Large intestine (tissue), 3 donors: ENCODE data around the gene DCAF5. TPM values are rescaled to one million over a fixed set of nuclear protein-coding genes. Genes with fewer than 3 reads are reported as not detected.

Experiments
- DNase-seq, 2 donors: peaks; one replicate each; pipeline versions ENCODE4 v3.0.0 to v3.0.0-alpha.2; 2013
- H3K27ac ChIP-seq: one replicate; pipeline ENCODE4 v1.5.1; 2013; ENCODE audit warnings: low read length
- H3K27me3 ChIP-seq: 2 replicates; pipeline ENCODE4 v1.6.1; 2013; ENCODE audit warnings: low read length; ENCODE audit not compliant: control insufficient read depth, insufficient read depth
- H3K36me3 ChIP-seq: 2 replicates; pipeline ENCODE4 v1.6.1; 2013; ENCODE audit warnings: low read length; ENCODE audit not compliant: control insufficient read depth, insufficient read depth
- H3K4me1 ChIP-seq: one replicate; pipeline ENCODE4 v1.6.1; 2013; ENCODE audit warnings: low read length; ENCODE audit not compliant: control insufficient read depth, insufficient read depth
- H3K4me3 ChIP-seq: one replicate; pipeline ENCODE4 v1.5.1; 2013; ENCODE audit warnings: low read length
- H3K9me3 ChIP-seq: one replicate; pipeline ENCODE4 v1.6.1; 2013; ENCODE audit warnings: mild to moderate bottlenecking, low read depth, low read length, moderate library complexity; ENCODE audit not compliant: control insufficient read depth
- WGBS: methylation state at CpG from one replicate; pipeline ENCODE4 v1.1.5; 2013; ENCODE audit warnings: low lambda C conversion rate; ENCODE audit not compliant: insufficient coverage; 5-methylcytosine and 5-hydroxymethylcytosine counted together
- polyA plus RNA-seq: library from polyadenylated mRNA; unstranded; fragments of 120-200 nt; gene quantifications from one replicate; pipeline ENCODE4 v1.2.1, GENCODE V29; 2013

The DCAF5 gene
- polyA plus RNA-seq, 1 donor = 46.0 TPM

DNA sequence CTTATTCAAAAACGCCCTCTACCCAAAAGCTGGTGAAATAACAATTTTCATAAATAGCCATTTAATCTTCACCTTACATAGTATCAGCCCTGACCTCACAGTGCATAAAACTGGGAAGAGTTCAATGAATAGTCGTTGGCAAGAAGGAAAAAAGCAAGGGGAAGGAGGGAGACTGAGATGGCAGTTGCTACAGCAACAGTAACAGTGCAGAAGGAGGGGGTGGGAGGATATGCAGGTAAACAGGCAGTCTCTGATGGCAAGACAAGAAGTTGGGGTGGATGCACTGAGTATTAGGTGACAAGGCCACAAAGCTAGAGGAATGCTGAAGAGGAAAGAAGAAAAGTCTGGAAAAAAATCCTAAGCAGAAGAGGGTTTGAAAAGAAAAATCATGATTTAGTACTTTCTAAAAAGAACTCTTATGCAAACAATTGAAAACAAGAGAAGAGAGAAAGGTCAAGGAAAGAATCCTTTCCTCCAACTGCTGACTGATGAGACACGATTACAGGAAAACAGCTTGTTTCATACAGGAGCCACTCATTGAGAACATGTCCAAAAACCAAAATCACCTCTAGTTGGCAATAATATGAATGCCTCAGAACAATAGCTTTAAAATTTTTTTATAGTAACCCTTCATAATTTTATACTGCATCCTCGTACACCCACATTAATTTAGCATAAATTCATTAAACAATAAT, 56.0 kb downstream of the DCAF5 start:
- no peaks in the 10 kb centered on the region for H3K9me3 ChIP-seq
- 76% methylated on average over 3 of the region's 4 CpGs for WGBS
- no peak overlapping the region for H3K4me3 ChIP-seq
- peaks cover 16% of the 10 kb centered on the region for H3K36me3 ChIP-seq
- no peaks in the 10 kb centered on the region for H3K27me3 ChIP-seq
- H3K27ac ChIP-seq = no peak overlapping the region
- no peak for DNase-seq
- H3K4me1 ChIP-seq = peaks cover 12% of the 10 kb centered on the region

DNA sequence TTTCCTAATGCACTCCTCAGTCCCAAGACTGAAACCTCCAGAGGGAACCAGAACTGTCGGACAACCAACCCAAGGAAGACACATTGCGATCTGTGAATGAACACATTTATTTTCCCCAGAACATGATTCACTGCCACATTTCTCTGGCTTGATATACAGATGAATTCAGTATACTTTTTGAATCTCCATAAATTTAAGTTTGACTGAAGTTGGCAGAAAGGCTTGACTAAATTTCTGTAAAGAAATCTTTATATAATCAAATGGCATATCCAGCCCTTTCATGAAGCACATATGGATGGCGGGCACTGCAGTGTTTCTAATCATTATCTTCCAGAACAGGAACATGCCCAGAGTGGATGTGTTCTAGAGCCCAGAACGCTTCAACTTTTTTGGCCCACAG, 56.7 kb downstream of the DCAF5 start:
- H3K36me3 ChIP-seq = peaks cover 22% of the 10 kb centered on the region
- no peaks in the 10 kb centered on the region for H3K27me3 ChIP-seq
- no peak overlapping the region for H3K4me3 ChIP-seq
- no peak for DNase-seq
- no peaks in the 10 kb centered on the region for H3K9me3 ChIP-seq
- WGBS = no CpG with 5 or more reads among the region's 4 CpGs
- no peak overlapping the region for H3K27ac ChIP-seq
- H3K4me1 ChIP-seq = peaks cover 12% of the 10 kb centered on the region

DNA sequence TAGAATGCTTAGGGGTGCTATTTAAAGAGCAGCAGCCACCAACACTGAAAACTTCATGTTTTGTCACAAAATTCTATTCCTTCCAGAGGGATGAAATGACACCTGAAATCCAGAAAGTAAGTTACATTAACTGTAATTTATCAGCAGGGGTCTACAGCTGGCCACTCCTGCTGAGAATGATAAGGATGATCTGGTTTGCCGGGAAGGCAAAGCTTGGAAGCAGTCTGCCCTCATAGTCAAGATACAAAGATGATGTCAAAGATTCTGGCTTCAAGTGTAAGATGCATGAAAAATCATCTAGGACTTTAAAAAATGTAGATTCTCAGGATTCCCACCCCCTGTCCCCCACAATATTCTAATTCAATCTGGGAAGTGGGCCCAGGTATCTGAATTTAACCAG, 58.4 kb downstream of the DCAF5 start:
- Histone ChIP-seq H3K27me3 (no peaks in the 10 kb centered on the region), H3K27ac (no peak overlapping the region), H3K4me1 (peaks cover 9% of the 10 kb centered on the region), H3K4me3 (no peak overlapping the region), H3K36me3 (peaks cover 34% of the 10 kb centered on the region), H3K9me3 (no peaks in the 10 kb centered on the region)
- WGBS = no CpG with 5 or more reads among the region's 1 CpG
- DNase-seq = no peak

DNA sequence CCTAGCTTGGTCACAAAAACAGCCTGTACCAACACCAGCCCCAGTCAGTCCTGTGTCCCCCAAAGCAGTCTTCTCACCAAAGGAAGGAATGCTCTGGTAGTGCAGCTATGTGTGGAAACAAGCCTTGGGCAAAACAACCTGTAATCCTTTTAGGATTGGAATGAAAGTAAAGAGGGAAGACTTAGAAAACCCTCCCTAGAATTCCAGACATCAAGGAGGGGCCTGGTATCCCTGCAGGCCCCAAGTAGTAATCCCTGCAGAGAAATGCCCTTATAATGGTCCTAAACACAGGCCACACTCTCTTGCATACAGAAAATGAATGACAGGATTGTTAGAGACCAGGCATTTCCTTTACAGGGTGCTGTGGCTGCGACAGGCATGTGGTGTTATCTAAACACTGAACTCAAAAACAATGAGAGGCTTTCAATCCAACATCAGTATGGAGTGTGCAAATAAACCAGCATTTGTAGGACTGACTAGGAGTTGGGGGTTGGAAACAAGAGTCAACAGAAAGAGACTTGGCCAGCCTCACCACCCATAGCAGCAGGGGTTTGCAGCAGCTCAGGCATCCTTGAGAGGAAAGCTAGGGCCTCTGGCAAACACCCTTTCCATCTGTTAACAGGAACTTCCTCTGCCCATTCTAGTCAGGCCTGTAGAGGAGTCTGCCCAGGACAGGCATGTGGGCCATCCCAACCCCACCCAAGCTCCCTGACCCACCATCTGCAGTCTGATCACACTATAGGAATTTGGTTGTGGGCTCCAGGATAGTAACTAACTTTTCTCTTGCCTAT, 59.1 kb downstream of the DCAF5 start:
- Histone ChIP-seq H3K36me3 (peaks cover 30% of the 10 kb centered on the region), H3K9me3 (no peaks in the 10 kb centered on the region), H3K27ac (no peak overlapping the region), H3K4me3 (no peak overlapping the region), H3K27me3 (no peaks in the 10 kb centered on the region), H3K4me1 (peaks cover 9% of the 10 kb centered on the region)
- DNase-seq = peak; percentile 6 to 28
- no CpG with 5 or more reads among the region's 1 CpG for WGBS

DNA sequence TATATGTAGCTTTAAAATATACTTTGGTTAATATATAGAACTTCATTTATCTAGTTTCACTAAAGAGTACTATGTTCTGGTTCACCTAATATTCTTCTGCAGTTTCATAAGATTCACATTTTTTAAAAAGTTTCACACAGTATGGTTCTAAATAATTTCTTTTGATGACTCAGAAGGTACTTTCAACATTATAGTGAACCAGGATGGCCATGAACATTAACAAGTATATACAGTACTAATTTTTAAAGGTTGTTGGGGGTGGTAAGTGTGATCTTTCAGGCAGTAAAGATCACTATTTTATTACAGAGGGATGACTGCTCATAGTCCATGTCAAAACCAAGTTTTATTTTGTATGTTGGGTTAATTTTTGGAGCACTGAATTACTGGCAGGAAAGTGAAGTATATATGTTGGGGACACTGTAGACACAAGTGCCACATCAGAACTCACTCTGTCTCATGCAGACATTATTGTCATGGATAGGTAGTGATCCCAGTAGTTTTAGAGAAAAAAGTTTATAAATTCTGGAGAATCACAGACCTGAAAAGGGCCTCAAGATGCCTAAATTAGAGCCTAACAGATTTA, 60.0 kb downstream of the DCAF5 start:
- Histone ChIP-seq H3K4me1 (peaks cover 10% of the 10 kb centered on the region), H3K4me3 (no peak overlapping the region), H3K36me3 (peaks cover 30% of the 10 kb centered on the region), H3K27me3 (no peaks in the 10 kb centered on the region), H3K9me3 (no peaks in the 10 kb centered on the region), H3K27ac (no peak overlapping the region)
- DNase-seq = no peak

DNA sequence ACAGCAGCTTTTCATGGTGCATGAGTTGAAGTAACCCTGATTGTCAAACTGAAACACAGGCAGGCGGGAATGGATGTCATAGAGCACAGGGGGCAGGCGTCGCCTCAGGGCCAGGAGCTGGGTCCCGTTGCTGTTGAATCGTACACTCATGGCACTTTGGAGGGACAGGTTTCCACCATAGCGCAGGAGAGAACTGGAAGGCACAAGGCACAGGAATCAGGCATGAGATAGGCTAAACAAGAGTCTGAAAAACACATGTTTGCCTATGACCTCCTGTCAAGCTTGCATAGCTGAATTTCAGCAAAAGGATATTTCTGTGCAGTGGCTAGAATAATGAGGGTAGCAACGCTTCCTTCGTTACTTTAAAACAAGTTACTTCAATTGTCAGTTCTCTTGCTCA, 61.2 kb downstream of the DCAF5 start:
- Histone ChIP-seq H3K27me3 (no peaks in the 10 kb centered on the region), H3K36me3 (peaks cover 30% of the 10 kb centered on the region), H3K9me3 (no peaks in the 10 kb centered on the region), H3K27ac (no peak overlapping the region), H3K4me1 (peaks cover 17% of the 10 kb centered on the region), H3K4me3 (no peak overlapping the region)
- no peak for DNase-seq
- WGBS = 100% methylated on average over 2 of the region's 8 CpGs

DNA sequence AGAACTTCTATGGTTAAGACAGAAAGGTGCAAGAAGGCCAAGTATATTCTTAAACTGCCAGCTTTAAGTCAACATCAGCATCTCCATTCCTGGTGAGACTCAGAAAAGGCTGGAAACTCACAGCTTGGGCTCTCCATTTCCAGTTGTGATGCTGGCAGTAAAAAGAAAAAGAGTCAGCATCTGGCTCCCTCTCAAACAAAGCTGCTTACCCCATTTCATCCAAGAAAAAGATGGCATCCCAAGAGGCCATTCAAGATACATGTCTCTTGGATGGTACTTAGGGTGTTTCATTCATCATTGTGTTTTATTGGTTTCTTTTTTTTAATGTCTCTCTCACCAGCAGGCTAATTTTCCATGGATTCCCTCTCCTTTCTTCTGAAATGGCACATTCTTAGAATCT, 61.9 kb downstream of the DCAF5 start:
- H3K9me3 ChIP-seq = no peaks in the 10 kb centered on the region
- H3K4me3 ChIP-seq = no peak overlapping the region
- H3K27me3 ChIP-seq = no peaks in the 10 kb centered on the region
- no peak overlapping the region for H3K27ac ChIP-seq
- H3K36me3 ChIP-seq = peaks cover 30% of the 10 kb centered on the region
- H3K4me1 ChIP-seq = peaks cover 20% of the 10 kb centered on the region
- DNase-seq = no peak

DNA sequence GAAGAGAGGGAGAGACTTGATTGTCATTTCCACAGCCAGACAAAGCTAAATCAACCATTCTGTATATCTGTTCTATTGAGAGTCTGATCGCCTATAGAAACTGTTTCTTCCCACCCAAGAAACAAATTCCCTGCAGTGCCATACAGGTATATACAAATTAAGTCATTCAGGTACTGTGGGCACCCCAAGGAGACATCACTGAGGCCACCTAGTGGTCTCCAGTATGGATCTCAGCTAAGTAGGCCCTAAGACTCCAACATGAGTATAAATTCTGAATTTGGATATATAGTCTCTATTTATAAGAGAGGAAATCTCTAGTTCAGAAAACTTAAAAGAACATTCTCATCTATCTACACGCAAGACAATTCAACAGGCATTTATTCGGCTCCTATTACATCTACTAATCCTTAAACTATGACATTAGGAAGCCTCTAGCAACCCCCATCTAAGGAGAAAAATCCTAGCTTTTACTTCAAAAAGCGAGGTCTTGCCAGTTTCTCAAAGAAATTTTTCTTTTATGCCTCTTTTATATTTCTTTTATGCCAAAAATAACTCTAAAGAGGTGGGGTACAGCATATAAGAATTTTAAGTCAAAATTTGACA, 62.6 kb downstream of the DCAF5 start:
- Histone ChIP-seq H3K36me3 (peaks cover 29% of the 10 kb centered on the region), H3K4me3 (no peak overlapping the region), H3K27ac (no peak overlapping the region), H3K27me3 (no peaks in the 10 kb centered on the region), H3K4me1 (peaks cover 20% of the 10 kb centered on the region), H3K9me3 (no peaks in the 10 kb centered on the region)
- WGBS = 93% methylated on average over 2 of the region's 4 CpGs
- peak; percentile 26 to 35 for DNase-seq

DNA sequence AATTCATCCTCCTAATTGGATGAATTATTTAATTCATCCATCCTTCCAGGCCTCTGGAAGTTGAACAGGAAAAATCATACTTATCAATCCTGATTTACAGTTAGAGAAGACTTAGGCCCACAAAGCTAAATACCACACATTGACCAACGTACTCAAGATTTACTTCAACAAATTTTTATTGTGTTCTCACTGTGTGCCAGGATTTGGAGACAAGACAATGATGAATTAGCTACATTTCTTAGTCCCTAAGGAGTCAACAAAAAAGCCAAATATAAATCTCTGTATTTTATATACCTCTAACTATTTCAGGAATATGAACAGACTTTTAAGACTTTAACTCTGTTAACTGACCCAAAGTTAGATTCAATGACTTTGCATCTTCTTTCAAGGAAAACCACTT, 63.9 kb downstream of the DCAF5 start:
- Histone ChIP-seq H3K4me1 (peaks cover 18% of the 10 kb centered on the region), H3K4me3 (no peak overlapping the region), H3K9me3 (no peaks in the 10 kb centered on the region), H3K36me3 (peaks cover 29% of the 10 kb centered on the region), H3K27me3 (no peaks in the 10 kb centered on the region), H3K27ac (no peak overlapping the region)
- WGBS = no CpG with 5 or more reads among the region's 1 CpG
- DNase-seq = no peak

DNA sequence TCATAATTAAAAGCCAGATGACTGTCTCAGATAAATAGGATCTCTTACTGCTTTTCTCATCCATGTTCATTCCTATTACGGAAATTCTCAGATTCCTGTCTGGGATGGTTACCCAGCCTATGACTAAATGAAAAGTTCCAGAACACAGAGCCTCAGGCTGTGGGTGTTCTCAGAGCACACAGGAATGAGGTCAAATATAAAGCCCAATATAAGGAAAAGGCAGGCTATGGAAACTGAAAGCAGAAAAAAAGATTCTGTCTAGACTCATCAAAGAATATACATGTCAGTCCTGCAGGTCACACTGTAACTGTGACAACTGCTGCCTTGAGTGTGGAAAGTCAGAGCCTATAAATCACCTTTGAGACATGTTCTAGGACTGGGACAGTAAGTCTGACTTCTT, 64.3 kb downstream of the DCAF5 start:
- peak; percentile 24 to 70 for DNase-seq
- no peaks in the 10 kb centered on the region for H3K9me3 ChIP-seq
- 100% methylated on average over 1 of the region's 1 CpG for WGBS
- no peaks in the 10 kb centered on the region for H3K27me3 ChIP-seq
- H3K4me3 ChIP-seq = no peak overlapping the region
- peaks cover 30% of the 10 kb centered on the region for H3K36me3 ChIP-seq
- no peak overlapping the region for H3K27ac ChIP-seq
- peaks cover 13% of the 10 kb centered on the region for H3K4me1 ChIP-seq
